Measurements from ENCODE around the gene VASP.

VASP gene

GRCh38 chr19:45564131-45564780 is 57.0 kb downstream of the VASP start:
- peak; percentile 81 for DNase-seq

DNA sequence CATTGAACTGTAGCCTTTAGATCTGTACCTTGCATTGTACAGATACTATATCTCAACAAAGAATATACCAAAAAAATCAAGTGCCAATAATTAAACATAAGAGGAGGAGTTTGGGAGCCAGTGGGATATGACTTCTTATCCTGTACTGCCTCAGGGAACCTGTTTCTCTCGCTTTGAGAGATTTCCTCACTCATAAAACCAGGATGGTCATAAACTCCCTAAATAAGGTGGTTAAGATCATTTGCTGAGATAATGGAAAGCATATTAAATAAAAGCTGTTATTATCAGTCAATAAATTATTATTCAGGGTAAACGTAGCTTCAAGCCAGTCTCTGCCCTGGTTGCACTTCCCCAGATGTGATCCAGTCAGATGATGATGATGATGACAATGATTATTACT is 60.3 kb downstream of the VASP start:
- no peak for DNase-seq

DNA sequence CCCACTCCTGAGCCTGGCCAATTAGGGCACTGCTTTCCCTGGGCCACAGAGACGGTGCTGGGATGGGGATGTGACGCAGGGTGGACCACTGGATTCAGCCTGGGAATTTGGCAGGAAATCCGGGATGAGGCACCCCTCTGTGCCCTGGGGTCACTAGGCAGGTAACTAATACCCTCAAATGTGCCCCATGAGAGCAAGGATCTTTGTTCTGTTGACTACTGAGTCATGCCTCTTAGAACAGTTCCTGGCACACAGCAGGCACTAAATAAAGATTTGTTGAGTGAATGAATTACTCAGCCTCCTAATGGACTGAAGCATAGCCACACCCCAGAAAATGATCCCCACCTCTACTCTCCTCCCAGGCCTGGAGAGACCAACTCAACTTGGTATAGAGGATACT is 61.5 kb downstream of the VASP start:
- DNase-seq: no peak

DNA sequence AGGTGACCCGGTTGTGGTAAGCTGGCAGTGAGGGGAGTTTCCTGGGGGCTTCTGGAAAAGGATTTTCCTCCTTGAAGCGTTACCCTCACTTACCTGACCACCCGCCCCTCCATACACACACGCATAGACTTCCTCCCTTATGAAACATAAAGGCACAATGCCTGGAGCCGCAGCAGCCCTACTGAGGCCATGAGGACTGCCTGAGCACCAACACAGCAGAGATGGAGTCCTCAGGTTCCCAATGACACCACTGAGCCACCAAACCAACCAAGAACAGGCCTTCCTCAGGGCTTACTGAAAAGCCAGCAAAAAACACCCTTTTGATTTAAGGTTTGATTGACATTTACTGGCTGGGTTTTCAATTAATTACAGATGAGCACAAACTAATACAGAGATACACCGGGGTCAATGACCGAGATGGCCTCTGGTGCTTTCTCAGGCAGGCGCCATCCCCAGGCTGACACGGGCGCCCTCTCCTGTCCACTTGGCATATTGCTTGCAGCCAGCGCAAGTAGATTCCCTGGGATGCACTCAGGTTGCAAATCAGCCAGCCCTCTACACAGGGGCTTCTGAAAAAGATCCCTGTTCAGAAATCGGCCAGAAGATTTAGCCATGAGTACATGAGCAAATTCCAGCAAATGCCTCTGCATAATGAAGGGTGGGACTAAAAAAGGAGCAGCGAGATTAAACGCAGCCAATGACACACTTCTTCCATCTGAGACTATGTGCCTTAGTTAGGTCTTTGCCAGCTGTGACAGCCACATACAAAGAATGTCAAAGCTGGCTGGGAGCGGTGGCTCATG is 62.5 kb downstream of the VASP start:
- no peak for DNase-seq

DNA sequence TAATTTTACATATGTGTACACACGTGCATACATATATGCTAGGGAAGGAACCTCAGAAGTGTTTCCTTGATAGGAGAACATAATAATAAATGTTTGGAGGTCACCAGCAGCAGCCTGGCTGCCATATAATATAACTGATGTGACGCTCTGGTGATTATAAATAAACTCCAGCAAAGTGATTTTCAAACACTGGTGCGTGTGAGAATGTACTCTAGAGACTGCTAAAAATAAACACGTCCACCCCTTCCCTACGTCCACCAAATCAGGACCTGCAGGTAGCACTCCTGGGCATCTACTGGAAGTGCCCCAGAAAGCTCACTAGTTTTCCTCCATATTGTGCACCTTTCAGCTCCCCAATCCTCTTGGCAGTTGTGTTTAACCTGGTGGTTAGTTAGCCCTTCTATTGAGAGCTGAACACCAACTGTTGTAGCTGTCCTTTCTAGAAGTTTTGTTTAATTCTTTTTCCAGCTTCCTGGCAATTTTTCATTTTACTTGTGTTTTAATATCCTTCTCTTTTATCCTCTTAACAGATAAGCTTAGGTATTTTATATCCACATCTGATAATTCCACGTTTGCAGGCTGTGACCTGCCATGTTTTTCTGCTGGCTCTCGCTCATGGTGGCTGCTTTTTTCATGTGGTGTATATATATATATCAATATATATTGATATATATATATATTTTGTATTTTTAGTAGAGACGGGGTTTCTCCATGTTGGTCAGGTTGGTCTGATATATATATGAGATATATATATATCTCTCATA is 64.4 kb downstream of the VASP start:
- DNase-seq: no peak

- no peak for DNase-seq
These were observed 67.2 kb downstream of the VASP start for GRCh38 chr19:45574526-45574925.

- no peak for DNase-seq
These were observed 67.9 kb downstream of the VASP start for GRCh38 chr19:45575216-45575615.
